NCI-H146 treated with DMSO at 0.1 percent for 48 hours (cell line): ENCODE measurements around the gene CAMK2G.
"Not testable (repeated sequence)": the region's sequence is repeated elsewhere in the genome, so short reads cannot be mapped to it uniquely, and the experiment has no call there.

Source experiments
- DNase-seq: peaks from one replicate; lab custom pipeline; 2025; ENCODE audit not compliant: unreplicated experiment; lab: John Stamatoyannopoulos, UW

Gene CAMK2G

DNA sequence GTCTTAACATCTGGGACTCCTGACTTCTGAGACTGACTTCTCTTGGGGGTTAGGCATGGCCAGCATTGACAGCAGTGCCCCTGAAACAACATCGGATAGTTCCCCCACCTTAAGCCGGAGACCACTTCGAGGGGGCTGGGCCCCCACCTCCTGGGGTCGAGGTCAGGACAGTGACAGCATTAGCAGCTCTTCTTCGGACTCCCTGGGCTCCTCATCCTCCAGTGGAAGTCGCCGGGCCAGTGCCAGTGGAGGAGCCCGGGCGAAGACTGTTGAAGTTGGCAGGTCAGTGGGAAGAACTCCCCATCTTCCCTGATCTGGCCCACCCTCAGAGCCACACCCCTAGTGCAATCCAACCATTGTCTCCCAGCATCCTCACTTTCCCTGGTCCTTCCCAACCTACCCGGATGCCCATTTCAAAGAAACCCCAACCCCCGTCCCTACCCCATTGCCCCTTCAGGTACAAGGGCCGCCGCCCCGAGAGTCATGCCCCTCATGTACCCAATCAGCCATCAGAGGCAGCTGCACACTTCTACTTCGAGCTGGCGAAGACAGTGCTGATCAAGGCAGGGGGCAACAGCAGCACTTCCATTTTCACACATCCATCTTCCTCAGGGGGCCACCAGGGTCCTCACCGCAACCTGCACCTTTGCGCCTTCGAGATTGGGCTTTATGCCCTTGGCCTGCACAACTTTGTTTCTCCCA, 76.9 kb downstream of the CAMK2G start:
- no peak for DNase-seq

DNA sequence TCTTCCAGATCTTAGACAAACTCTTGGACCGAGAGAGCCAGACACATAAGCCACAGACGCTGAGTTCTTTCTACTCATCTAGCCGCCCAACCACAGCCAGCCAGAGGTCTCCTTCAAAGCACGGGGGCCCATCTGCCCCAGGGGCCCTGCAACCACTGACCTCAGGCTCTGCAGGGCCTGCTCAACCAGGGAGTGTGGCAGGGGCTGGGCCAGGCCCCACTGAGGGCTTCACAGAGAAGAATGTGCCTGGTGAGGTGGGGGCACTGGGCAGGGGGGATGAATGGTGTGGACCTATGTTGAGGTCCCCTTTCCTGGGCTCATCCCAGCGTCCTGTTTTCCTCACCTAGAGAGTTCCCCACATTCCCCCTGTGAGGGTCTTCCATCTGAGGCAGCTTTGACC, 77.6 kb downstream of the CAMK2G start:
- DNase-seq = no peak

DNA sequence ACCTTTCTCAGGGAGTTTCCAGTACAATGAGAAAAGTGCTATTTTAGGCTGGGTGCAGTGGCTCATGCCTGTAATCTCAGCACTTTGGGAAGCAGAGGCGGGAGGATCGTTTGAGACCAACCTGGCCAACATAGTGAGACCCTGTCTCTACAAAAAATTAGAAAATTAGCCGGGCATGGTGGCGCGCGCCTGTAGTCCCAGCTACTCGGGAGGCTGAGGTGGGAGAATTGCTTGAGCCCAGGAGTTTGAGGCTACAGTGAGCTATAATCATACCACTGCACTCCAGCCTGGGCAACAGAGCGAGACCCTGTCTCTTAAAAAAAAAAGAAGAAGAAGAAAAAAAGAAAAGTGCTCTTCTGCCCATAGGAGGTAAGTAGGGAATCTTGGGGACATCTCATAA, 78.3 kb downstream of the CAMK2G start:
- DNase-seq = not testable (repeated sequence)

DNA sequence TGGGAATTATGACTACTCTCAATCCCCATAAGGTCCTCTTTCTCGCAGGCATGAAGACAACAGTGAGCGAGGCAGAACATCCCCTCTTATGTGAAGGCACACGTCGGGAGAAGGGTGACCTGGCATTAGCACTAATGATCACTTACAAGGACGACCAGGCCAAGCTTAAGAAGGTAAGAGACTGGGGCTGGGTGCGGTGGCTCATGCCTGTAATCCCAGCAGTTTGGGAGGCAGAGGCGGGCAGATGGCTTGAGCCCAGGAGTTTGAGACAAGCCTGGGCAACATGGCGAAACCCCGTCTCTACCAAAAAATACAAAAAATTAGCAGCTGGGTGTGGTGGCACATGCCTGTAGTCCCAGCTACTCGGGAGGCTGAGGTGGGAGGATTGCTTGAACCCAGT, 78.9 kb downstream of the CAMK2G start:
- DNase-seq = not testable (repeated sequence)

DNA sequence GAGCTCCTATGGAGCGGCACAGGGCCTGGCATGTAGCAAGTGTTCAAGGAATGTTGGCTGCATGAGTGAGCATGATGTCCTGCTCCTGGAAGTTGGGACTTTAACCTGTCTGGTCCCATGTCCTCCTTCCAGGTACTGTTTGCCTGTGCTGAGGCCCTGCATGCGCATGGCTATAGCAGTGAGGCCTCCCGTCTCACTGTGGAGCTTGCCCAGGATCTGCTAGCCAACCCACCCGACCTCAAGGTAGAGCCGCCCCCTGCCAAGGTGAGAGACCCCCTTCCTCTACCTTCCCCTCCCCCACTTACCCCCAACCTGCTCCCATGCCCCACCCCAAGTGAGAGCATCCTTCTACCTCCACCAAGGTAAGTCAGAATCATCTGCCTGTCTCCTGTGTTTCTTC, 80.9 kb downstream of the CAMK2G start:
- no peak for DNase-seq

DNA sequence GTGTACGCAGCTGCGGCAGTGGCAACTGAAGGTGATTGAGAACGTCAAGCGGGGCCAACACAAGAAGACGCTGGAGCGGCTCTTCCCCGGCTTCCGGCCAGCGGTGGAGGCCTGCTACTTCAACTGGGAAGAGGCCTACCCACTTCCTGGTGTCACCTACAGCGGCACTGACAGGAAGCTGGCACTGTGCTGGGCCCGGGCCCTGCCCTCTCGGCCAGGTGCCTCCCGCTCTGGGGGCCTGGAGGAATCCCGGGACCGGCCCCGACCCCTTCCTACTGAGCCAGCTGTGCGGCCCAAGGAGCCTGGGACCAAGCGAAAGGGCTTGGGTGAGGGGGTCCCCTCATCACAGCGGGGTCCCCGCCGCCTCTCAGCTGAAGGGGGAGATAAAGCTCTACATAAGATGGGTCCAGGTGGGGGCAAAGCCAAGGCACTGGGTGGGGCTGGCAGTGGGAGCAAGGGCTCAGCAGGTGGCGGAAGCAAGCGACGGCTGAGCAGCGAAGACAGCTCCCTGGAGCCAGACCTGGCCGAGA, 82.4 kb downstream of the CAMK2G start:
- DNase-seq = no peak

DNA sequence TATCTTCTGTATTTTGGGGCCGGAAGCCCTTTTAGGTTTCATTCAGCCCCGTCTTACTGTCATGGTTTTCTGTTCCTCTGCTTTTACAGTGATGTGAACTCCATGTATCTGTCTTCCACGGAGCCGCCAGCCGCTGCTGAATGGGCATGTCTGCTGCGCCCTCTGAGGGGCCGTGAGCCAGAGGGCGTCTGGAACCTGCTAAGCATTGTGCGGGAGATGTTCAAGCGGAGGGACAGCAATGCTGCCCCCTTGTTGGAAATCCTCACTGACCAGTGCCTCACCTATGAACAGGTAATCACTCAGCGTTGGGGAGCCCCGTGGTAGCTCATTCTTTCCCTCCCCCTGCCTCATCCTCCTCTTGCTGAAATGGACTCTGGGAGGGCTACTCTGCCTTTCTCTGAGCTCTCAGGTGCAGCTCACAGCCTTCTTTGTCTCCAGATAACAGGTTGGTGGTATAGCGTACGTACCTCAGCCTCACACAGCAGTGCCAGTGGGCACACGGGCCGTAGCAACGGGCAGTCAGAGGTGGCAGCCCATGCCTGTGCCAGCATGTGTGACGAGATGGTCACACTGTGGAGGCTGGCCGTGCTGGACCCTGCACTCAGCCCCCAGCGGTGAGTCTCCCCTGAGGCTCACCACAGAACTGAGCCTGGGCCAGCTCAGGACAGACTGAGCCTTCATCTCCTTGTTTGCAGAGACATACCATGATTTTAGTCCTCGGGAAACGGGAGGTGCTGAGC, 83.3 kb downstream of the CAMK2G start:
- DNase-seq = no peak

DNA sequence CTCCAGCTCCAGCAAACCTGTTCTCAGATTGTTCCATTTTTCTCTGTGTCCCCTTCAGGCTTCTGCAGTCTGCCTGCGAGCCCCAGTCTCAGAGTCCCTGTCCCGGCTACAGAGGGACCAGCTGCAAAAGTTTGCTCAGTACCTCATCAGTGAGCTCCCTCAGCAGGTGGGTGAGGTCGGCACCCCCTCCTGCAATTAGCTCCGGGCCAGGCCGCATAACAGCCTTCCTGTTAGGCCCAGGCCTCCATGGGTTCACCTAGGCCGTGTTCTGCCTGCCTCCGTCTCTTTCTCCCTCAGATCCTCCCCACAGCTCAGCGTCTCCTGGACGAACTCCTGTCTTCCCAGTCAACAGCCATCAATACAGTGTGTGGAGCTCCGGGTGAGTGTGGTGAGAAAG, 84.7 kb downstream of the CAMK2G start:
- no peak for DNase-seq

DNA sequence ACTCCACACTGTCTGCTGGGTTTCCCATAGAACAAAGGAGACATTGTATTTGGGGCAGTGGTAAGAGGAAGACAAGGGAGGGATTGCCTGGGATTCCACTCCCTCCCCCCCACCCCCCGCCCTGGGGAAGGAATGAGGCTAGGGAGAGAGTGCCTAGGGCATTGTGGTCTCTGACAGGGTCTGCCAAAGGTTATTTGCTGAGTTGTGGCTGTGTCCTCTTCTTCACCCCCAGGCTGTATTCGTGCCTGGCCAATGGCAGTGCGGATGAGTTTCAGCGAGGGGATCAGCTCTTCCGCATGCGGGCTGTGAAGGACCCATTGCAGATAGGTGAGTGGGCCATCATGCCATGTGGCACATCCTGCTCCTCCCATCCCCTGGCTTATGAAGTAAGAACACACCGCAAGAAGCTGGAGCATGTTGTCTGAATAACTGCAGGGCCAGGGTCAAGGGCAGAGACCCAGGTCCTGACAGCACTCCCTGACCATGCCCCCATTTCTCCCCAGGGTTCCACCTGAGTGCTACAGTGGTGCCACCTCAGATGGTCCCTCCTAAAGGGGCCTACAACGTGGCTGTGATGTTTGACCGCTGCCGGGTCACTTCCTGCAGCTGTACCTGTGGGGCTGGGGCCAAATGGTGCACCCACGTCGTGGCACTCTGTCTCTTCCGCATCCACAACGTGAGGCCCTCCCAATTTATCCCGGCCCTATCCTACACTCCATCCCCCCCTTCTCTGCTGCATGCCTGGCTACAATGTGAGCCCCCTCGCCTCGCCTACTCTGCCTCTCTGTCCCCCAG, 85.3 kb downstream of the CAMK2G start:
- no peak for DNase-seq

DNA sequence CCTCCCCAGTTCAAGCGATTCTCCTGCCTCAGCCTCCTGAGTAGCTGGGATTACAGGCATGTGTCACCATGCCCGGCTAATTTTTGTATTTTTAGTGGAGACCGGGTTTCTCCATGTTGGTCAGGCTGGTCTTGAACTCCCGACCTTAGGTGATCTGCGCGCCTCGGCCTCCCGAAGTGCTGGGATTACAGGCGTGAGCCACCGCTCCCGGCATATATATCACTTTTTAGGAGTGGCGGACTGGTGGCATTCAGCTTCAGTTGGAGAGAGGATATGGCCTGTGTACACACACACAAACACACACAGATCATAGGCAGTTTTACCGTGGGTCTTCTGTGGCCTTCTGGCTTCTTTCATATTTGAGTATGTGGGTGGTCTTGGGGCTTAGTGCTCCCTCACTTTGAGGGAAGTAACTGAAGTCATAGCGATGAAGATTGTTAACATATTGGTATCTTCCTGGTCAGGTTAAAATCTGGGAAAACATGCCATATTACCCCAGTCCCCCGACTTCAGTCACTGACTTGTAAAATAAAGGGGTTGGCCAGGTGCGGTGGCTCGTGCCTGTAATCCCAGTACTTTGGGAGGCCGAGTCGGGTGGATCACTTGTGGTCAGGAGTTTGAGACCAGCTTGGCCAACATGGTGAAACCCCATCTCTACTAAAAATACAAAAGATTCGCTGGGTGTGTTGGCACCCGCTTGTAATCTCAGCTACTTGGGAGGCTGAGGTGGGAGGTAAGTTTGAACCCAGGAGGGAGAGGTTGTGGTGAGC, 87.1 kb downstream of the CAMK2G start:
- DNase-seq = not testable (repeated sequence)

DNA sequence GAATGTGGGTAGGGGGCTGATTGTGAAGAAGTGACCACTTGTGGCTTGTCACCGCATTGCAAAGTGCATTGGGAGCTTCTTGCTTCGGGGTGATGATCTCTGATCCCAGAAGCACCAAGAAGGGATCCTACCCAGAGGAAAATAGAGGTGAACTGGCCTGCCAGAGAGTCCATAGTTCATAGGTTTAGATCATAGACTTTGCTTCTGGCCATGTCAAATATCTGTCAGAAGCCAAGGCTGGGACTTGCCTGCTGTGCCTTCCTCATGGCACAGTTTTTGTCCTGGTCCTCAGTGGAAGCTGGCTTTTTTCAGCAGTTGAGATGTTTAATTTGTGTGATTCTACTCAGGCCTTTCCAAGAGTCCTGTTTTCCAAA, 87.9 kb downstream of the CAMK2G start:
- DNase-seq = no peak

DNA sequence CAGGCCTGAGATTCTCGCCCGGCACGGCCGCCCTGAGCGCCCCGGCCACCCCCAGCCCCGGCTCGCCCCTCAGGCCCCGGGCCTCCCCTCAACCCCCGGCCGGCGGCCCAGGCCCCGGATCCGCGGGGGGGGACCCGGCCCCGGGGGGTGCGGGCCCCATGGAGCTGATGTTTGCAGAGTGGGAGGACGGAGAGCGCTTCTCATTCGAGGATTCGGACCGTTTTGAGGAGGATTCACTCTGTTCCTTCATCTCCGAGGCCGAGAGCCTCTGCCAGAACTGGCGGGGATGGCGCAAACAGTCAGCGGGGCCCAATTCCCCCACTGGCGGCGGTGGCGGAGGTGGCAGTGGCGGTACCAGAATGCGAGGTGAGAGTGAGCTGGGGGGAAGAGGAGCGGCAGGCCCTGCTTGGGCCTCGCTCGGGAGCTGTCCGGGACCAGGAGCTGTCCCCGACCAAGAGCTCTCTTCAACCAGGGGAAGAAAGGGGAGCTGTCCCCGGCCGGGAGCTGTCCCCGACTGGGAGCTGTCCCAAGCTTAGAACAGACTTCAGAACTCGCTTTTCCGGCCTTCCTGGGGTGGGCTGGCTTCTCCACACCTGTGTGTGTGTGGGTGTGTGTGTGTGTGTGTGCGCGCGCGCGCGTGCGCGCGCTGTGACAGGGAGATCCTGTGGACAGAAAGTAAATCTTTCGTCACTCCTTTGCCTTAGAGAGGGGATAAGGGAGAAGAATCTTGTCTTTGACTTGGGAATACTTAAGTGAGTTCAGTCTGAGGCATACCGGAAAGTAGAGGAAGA, 88.4 kb downstream of the CAMK2G start:
- peak; percentile 2 for DNase-seq

DNA sequence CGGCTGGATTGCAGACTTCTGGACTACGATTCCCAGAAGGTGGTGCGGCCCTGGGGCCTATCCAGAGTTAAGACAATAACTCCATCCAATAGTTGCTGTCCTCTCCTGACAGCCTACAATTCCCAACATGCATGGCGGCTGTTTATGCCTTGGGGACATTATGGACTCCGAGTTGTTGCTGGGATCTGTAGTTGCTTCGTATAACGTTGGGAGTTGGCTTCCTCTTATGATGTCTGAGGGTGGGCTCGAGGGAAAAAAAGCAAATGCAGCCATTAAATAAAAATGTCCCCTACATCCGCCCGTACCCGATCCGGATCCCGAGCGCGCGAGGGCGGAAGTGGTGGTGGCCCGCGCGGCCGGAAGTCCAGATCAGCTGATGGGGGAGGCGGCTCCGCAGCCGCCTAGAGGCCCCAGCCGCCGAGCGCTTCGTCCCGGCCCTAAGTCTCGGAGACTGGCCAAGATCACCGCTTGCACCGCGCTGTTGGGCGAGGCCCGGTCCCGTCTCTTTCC, 89.1 kb downstream of the CAMK2G start, which contains the start of gene ZSWIM8:
Gene ZSWIM8 (plus strand): TSS at position 396 of the 510 bp plus-strand sequence. CDS start 273 bp downstream, outside the sequence.
- DNase-seq = peak; percentile 81

DNA sequence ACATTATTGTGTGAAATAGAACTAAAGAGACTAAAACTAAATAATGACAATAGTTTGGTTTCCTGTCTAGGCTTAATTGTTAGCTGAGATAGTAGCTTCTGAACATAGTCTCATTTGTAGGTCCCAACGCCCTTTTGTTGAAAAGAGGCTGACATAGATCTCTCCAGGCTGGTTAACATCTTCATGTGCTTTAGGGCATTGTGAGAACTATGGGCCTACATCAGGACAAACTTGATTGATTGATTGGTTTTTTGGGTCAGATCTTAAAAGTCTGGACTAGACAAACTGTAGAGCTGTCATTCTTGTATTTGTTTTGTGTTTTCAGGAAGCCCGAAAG, 91.6 kb downstream of the CAMK2G start:
- DNase-seq = no peak

DNA sequence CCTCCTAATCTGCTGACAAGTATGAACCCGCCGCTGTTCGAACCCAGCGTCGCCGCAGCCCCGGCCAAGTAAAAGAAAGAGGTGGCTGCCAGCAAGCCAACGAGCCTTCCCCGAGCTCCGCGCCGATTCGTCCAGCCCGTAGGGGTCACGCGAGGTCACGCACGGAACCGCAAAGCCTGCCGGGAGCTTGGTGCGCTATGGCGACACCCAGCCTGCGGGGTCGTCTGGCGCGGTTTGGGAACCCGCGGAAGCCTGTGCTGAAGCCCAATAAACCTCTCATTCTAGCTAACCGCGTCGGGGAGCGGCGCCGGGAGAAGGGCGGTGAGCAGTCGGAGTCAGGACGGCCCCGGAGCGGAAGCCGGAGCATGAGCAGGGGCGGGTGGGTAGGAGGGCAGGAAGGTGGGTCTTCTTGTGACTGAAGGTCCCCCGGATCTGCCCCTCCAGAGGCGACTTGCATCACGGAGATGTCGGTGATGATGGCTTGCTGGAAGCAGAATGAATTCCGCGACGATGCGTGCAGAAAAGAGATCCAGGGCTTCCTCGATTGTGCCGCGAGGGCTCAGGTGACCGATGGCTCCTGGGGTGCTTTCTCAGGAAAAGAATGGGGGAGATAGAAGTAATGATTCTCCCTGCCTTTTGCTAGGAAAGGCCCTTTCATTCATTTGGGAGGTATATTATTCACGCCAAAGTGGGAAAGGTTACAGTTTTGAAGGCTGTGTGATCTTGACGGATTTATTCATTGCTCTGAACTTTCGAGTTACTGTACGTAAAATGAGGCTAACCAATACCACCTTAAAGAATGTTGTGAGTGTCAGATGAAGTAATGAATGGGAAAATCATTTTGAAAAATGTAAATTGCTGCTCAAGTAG, 92.2 kb downstream of the CAMK2G start, which contains the start of gene CHCHD1:
Gene CHCHD1 (plus strand): TSS at position 170 of the 870 bp plus-strand sequence. CDS start 28 bp downstream, at position 198.
- peak; percentile 69 for DNase-seq

DNA sequence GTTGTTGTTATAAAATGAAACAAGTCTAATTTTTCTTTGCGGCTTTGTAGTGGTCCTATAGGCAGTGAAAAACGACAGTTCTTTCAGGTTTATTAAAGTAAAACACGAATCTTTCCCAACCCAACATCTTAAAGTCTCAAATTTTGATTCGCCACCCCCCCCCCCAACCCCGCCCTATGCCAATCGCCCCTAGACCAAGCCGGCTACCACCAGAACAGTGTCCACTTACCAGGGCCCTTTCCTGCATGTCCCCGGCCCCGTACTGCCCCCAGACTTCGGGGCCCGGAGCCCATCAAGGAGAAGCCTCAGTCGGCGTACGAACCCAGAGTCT, 92.8 kb downstream of the CAMK2G start:
- DNase-seq = no peak

DNA sequence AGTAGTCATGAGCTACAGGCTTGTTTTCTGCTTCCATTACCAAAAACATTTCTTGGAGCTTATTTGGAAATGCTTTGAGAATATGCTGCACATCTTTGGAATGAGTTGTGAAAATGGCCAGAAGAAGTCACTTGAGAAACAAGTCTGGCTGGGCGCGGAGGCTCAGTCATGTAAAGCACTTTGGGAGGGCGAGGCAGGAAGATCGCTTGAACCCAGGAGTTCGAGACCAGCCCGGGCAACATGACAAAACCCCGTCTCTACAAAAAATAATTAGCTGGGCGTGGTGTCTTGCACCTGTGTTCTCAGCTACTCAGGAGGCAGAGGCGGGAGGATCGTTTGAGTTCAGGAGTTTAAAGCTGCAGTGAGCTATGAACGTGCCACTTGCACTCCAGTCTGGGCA, 93.4 kb downstream of the CAMK2G start:
- no peak for DNase-seq

DNA sequence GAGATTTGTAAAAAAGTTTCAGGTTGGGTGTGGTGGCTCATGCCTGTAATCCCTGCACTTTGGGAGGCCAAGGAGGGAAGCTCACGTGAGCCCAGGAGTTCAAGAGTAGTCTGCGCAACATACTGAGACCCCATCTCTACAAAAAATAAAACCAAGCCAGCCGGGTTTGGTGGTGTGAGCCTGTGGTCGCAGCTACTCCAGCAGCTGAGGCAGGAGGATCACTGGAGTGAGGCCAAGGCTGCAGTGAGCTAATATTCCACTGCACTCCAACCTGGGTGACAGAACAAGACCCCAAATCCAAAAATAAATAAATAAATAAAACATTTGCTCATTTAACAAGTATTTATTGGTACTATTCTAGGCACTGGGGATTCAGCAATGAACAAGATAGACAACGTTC, 94.1 kb downstream of the CAMK2G start:
- DNase-seq = no peak
